VCaP (cell line): ENCODE data around the gene BCKDHA.

Source experiments
- H3K27ac ChIP-seq: fragments of 450-650 bp; 2 replicates; pipeline ENCODE4 v1.5.1; 2017
- CTCF ChIP-seq: fragments of 450-650 bp; conservative IDR thresholded peaks from 2 replicates; pipeline ENCODE4 v1.5.1; 2017; ENCODE audit warnings: mild to moderate bottlenecking, moderate library complexity

BCKDHA gene

GRCh38 chr19:41415154-41415571 is 17.5 kb downstream of the BCKDHA start:
- TF ChIP-seq CTCF = no peak
- H3K27ac ChIP-seq = no peak overlapping the region

DNA sequence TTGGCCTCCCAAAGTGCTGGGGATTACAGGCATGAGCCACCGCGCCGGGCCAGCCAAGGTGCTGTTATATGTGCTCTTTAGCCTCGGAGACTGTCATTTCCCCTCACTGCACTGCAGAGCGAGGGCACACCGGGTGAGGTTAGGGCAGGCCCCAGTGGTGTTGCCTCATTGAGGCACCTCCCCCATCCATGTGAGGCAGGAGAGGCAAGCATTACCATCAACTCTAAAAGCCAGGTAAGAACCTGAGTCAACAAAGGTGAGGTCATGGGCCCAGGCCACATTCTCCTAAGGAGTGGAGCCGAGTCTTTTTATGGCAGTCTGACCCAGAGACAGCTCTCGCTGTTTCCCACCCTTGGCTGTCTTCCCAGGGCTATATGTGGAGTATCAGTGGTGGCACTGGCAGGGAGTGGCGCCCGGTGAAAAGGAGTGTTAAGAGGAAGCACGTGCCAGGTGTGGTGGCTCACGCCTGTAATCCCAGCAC is 18.6 kb downstream of the BCKDHA start:
- H3K27ac ChIP-seq = no peak overlapping the region
- no peak for TF ChIP-seq CTCF

- no peak for TF ChIP-seq CTCF
- H3K27ac ChIP-seq = no peak overlapping the region
Observed at GRCh38 chr19:41420101-41420880, 22.7 kb downstream of the BCKDHA start.

DNA sequence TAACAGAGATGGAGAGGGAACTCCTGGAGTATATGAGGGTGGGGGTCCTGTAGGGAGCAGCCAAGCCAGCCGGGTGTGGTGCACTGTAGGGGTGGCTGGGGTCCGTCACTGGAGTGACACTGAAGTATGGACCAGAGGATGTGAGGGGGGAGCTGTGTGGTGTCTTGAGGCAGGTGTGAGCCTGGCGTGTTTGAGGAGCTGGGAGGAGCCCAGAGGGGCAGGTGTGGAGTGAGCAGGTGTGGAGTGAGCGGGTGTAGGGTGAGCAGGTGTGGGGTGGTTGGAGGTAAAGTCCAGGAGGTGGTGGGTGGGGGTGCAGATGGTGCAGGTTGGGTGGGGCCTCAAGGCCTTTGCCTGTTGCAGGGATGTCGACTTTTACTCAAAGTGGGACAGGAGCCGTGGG is 23.7 kb downstream of the BCKDHA start:
- H3K27ac ChIP-seq = no peak overlapping the region
- no peak for TF ChIP-seq CTCF

- TF ChIP-seq CTCF = no peak
- no peak overlapping the region for H3K27ac ChIP-seq
Observed at GRCh38 chr19:41421973-41422372, 24.4 kb downstream of the BCKDHA start.

DNA sequence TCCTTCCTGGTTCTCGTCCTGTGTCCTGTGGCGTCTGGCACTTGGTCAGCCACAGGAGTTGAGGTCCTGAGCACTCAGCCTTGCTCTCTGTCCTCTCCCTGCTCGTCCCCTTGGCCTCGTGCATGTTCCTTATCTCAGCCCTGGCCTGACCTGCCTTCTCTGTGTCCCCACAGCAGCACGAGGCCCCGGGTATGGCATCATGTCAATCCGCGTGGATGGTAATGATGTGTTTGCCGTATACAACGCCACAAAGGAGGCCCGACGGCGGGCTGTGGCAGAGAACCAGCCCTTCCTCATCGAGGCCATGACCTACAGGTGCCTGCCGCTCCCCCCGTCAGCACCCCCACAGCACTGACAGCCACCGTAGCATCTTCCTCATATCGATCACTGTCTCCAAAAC is 24.8 kb downstream of the BCKDHA start:
- TF ChIP-seq CTCF = no peak
- no peak overlapping the region for H3K27ac ChIP-seq

- no peak overlapping the region for H3K27ac ChIP-seq
Observed at GRCh38 chr19:41422955-41423354, 25.3 kb downstream of the BCKDHA start.

More at GRCh38 chr19:41422955-41423354, 25.3 kb downstream of the BCKDHA start:
- no peak for TF ChIP-seq CTCF
